HepG2 (cell line): ENCODE results near the gene ABHD17A. TPM values are rescaled to one million over a fixed set of nuclear protein-coding genes. Genes with fewer than 3 reads are reported as not detected.
A peak's percentile ranks its signal among the peaks of the same experiment; 100 is the strongest.

Experiments
- ATAC-seq: fragments of 200-7000 bp; cut with Tn5 transposase; 3 replicates; pipeline ENCODE4 v1.9.1; 2020; ENCODE audit warnings: mild to moderate bottlenecking, moderate library complexity
- BruUV-seq: library from RNA; stranded (reverse); fragments of 400-500 nt; replicated peaks from 2 replicates; lab custom pipeline; 2021; lab: Mats Ljungman, UMichigan
- CTCF ChIA-PET: fragments of 300-600 bp; formaldehyde crosslinking; extraction: SDS; loops from one replicate; lab custom pipeline; 2021; ENCODE audit warnings: low total read pairs, inconsistent platforms, low intra/inter-chr PET ratio; lab: Yijun Ruan, JAX
- POLR2A ChIA-PET: fragments of 350-600 bp; sonication (Branson Sonifier 250); formaldehyde crosslinking; loops from one replicate; lab custom pipeline; 2020; ENCODE audit warnings: antibody characterized with exemption, inconsistent platforms; lab: Yijun Ruan, JAX
- DNase-seq: peaks from one replicate; pipeline ENCODE4 v3.0.0-alpha.2; 2015; ENCODE audit warnings: low spot score
- FAIRE-seq: peaks from 3 replicates; lab custom pipeline; 2011; peaks lifted over from hg19 to GRCh38; lab: Jason Lieb, UNC
- H2AFZ ChIP-seq: one replicate; pipeline ENCODE4 v1.6.1; 2011; ENCODE audit warnings: low read length, inconsistent platforms
- H3K27ac ChIP-seq: fragments of 300-600 bp; 3 replicates; pipeline ENCODE4 v1.8.0; 2011; ENCODE audit warnings: mixed run types, mild to moderate bottlenecking, mixed read lengths, low read length, inconsistent platforms; ENCODE audit not compliant: insufficient read depth; ENCODE audit errors: extremely low read length
- H3K27me3 ChIP-seq, 2 experiments: fragments of 200-600 bp in 1 of 2; 2 replicates in 1 of 2; 3 replicates in 1 of 2; pipeline versions ENCODE4 v1.6.0 to v1.8.0; 2011; ENCODE audit warnings: low read length in 2 of 2, mild to moderate bottlenecking in 2 of 2, moderate library complexity in 2 of 2, inconsistent platforms in 1 of 2; ENCODE audit not compliant: insufficient read depth in 2 of 2, control insufficient read depth in 1 of 2
- H3K36me3 ChIP-seq, 2 experiments: fragments of 200-600 bp in 1 of 2; replicated peaks in 1 of 2; 2 replicates in 1 of 2; 3 replicates in 1 of 2; pipeline versions ENCODE4 v1.5.1 to v1.8.0; 2011; ENCODE audit warnings: low read length in 2 of 2, inconsistent platforms in 1 of 2; ENCODE audit not compliant: insufficient read depth in 2 of 2, control insufficient read depth in 1 of 2
- H3K4me1 ChIP-seq: 2 replicates; pipeline ENCODE4 v1.5.1; 2012; ENCODE audit warnings: low read length, inconsistent platforms; ENCODE audit not compliant: insufficient read depth
- H3K4me2 ChIP-seq: 2 replicates; pipeline ENCODE4 v1.6.0; 2011; ENCODE audit warnings: low read depth, low read length, inconsistent platforms
- H3K4me3 ChIP-seq, 3 experiments: fragments of 200-600 bp in 1 of 3; sonication (generic), shearing (Covaris generic) in 1 of 3; replicated peaks in 1 of 3; 2 replicates each; pipeline ENCODE4 v1.5.1; 2011 to 2016; ENCODE audit warnings: low read length in 3 of 3, inconsistent platforms in 2 of 3, low read depth in 2 of 3, mild to moderate bottlenecking in 2 of 3, control low read depth in 1 of 3, mixed read lengths in 1 of 3; ENCODE audit not compliant: insufficient read depth in 1 of 3
- H3K79me2 ChIP-seq: one replicate; pipeline ENCODE4 v1.6.1; 2011; ENCODE audit warnings: low read length, inconsistent platforms; ENCODE audit not compliant: insufficient read depth
- H3K9ac ChIP-seq: 2 replicates; pipeline ENCODE4 v1.6.0; 2011; ENCODE audit warnings: mild to moderate bottlenecking, low read depth, low read length, inconsistent platforms; ENCODE audit not compliant: insufficient read depth
- H3K9me3 ChIP-seq: 2 replicates; pipeline ENCODE4 v1.5.1; 2012; ENCODE audit warnings: mild to moderate bottlenecking, low read length
- H4K20me1 ChIP-seq: 2 replicates; pipeline ENCODE4 v1.6.0; 2011; ENCODE audit warnings: inconsistent platforms, mild to moderate bottlenecking, low read length, moderate library complexity; ENCODE audit not compliant: insufficient read depth
- HCFC1 ChIP-seq: fragments of 150-350 bp; IDR thresholded peaks from 2 replicates; pipeline ENCODE4 v1.6.1; 2014; ENCODE audit warnings: low read depth, low read length
- HOXA3 ChIP-seq: sonication (generic); formaldehyde crosslinking; IDR thresholded peaks from 2 replicates; pipeline ENCODE4 v1.5.0; 2020; ENCODE audit warnings: missing genetic modification reagents
- IKZF1 ChIP-seq: fragments of 450-650 bp; IDR thresholded peaks from 2 replicates; pipeline ENCODE4 v1.7.1; 2016
- RBAK ChIP-seq: sonication (generic); formaldehyde crosslinking; IDR thresholded peaks from 2 replicates; pipeline ENCODE4 v1.5.1; 2020; ENCODE audit warnings: mild to moderate bottlenecking, missing genetic modification reagents
- REST ChIP-seq, 2 experiments: IDR thresholded peaks; 2 replicates each; pipeline ENCODE4 v1.6.1; 2011 to 2012; ENCODE audit warnings: low read length in 2 of 2, borderline replicate concordance in 1 of 2, low read depth in 1 of 2, mild to moderate bottlenecking in 1 of 2, moderate library complexity in 1 of 2
- RNF219 ChIP-seq: sonication (generic); formaldehyde crosslinking; IDR thresholded peaks from 2 replicates; pipeline ENCODE4 v1.5.0; 2020; ENCODE audit warnings: mild to moderate bottlenecking, missing genetic modification reagents
- SYNCRIP ChIP-seq: fragments of 200-400 bp; formaldehyde crosslinking; IDR thresholded peaks from 2 replicates; pipeline ENCODE4 v1.6.1; 2018; ENCODE audit warnings: mild to moderate bottlenecking, low read depth, low read length; ENCODE audit not compliant: insufficient read depth
- TAF15 ChIP-seq: fragments of 200-400 bp; formaldehyde crosslinking; IDR thresholded peaks from one replicate; pipeline ENCODE4 v1.6.1; 2018; ENCODE audit warnings: mild to moderate bottlenecking, low read depth, low read length; ENCODE audit not compliant: poor library complexity, severe bottlenecking
- ZBTB14 ChIP-seq: sonication (generic); formaldehyde crosslinking; IDR thresholded peaks from 2 replicates; pipeline ENCODE4 v1.4.0; 2020; ENCODE audit warnings: missing genetic modification reagents
- ZMAT5 ChIP-seq: sonication (generic); formaldehyde crosslinking; IDR thresholded peaks from 2 replicates; pipeline ENCODE4 v1.5.0; 2020; ENCODE audit warnings: mild to moderate bottlenecking, low read depth, missing genetic modification reagents, borderline replicate concordance
- WGBS: methylation state at CpG from one replicate; pipeline ENCODE4 v1.1.6; 2017; ENCODE audit warnings: low lambda C conversion rate; 5-methylcytosine and 5-hydroxymethylcytosine counted together
- in situ Hi-C: cut with HindIII; loops from 2 replicates; pipeline ENCODE4 v1.10.0; 2017; ENCODE audit warnings: low pct_unique_long_range_greater_than_20kb; ENCODE audit not compliant: extremely low pct_ligation_motif_present
- intact Hi-C: fragments of 100-400 bp; cut with micrococcal nuclease; formaldehyde crosslinking; loops from one replicate; pipeline ENCODE4 v1.10.0; 2022; ENCODE audit not compliant: unreplicated experiment
- polyA plus RNA-seq, 8 experiments: library from polyadenylated mRNA; depleted of rRNA in 3 of 8; stranded (reverse) in 7 of 8; unstranded in 1 of 8; fragments of >200 nt; fragmentation: Illumina TruSeq in 4 of 8; extraction: Trizol in 4 of 8; gene quantifications; 2 replicates each; pipeline versions ENCODE4 v1.2.1 to v1.2.3, GENCODE V29; 2011 to 2016; ENCODE audit warnings: low read depth in 4 of 8, missing spikeins in 1 of 8, mixed read lengths in 1 of 8; ENCODE audit not compliant: insufficient read depth in 1 of 8
- total RNA-seq, 5 experiments: library from RNA; depleted of rRNA; stranded (reverse); fragments of >200 nt; fragmentation: Illumina TruSeq; extraction: Trizol; gene quantifications; 2 replicates each; pipeline ENCODE4 v1.2.3, GENCODE V29; 2016; ENCODE audit warnings: low read depth in 1 of 5
- TF ChIP-seq, protein P1 (sequence below): sonication (generic); formaldehyde crosslinking; IDR thresholded peaks from 2 replicates; pipeline ENCODE4 v1.4.0; 2020; ENCODE audit warnings: missing genetic modification reagents, mild to moderate bottlenecking, borderline replicate concordance

The ABHD17A gene
- total and polyA plus RNA-seq, 2 of the 13 experiments (the other 11 are each of a cell fraction or from before 2014, with no cell fraction given), result 27.7 to 40.8 TPM

DNA sequence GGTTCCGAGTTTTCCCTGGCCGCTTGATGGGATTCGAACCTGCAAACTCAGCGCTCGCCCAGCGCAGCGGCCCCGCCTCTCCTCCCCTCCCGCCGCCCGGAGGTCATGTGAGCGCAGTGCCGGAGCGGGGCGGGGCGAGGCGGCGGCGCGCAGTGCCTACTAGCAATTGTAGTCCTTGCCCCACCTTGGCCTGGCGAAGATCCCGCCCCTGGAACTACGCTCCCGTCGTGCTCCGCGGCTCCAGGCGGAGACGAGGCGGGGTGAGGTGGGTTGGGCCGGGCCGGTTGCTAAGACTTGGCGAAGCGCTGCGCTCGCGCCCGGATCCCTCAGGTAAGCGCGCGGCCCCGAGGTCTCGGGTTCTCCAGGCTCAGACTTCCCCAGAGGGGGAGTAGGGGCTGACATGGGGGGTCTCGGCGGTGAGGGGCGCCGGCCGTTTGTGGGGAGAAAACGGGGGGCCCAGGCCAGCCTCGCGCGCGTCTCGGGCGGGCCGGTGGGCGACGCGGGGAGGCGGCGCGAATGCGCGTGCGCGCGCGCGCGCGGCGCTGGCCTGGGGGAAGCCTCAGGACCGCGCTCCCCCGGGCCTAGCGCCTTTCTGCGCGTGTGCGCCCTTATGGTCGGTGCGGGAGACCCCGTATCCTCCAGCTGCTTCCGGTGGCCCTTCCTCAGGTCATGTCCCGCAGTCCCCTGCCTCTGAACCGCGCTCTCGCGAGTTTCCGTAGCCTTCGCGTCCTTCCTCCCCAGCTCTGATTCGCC, 20.0 kb upstream of the ABHD17A start, which contains the start of the genes ADAT3 and SCAMP4:
Gene ADAT3, plus strand, starts transcription at position 290 of the 753 bp plus-strand sequence. CDS start 6,649 bp downstream, outside the sequence.
Gene SCAMP4, plus strand, starts transcription at position 290 of the 753 bp plus-strand sequence. CDS start 9,621 bp downstream, outside the sequence.
- CTCF ChIA-PET, result no interaction called here
- TSS peak; percentile 80 for BruUV-seq
- no peak for TF ChIP-seq ZMAT5 (CRISPR knock-in tag)
- TF ChIP-seq REST (IDR thresholded peaks at IDR 0.05; ENCODE audit: borderline replicate concordance in 1 of 2, low read depth in 1 of 2, low read length in 2 of 2), result no peak
- peak; percentile 63; the same call in 1 of the 2 replicates for TF ChIP-seq RBAK (CRISPR knock-in tag)
- TF ChIP-seq HCFC1, result peak; percentile 95
- no peak for TF ChIP-seq TAF15
- no peak for TF ChIP-seq IKZF1
- no peak for TF ChIP-seq RNF219
- TF ChIP-seq, protein P1, sequence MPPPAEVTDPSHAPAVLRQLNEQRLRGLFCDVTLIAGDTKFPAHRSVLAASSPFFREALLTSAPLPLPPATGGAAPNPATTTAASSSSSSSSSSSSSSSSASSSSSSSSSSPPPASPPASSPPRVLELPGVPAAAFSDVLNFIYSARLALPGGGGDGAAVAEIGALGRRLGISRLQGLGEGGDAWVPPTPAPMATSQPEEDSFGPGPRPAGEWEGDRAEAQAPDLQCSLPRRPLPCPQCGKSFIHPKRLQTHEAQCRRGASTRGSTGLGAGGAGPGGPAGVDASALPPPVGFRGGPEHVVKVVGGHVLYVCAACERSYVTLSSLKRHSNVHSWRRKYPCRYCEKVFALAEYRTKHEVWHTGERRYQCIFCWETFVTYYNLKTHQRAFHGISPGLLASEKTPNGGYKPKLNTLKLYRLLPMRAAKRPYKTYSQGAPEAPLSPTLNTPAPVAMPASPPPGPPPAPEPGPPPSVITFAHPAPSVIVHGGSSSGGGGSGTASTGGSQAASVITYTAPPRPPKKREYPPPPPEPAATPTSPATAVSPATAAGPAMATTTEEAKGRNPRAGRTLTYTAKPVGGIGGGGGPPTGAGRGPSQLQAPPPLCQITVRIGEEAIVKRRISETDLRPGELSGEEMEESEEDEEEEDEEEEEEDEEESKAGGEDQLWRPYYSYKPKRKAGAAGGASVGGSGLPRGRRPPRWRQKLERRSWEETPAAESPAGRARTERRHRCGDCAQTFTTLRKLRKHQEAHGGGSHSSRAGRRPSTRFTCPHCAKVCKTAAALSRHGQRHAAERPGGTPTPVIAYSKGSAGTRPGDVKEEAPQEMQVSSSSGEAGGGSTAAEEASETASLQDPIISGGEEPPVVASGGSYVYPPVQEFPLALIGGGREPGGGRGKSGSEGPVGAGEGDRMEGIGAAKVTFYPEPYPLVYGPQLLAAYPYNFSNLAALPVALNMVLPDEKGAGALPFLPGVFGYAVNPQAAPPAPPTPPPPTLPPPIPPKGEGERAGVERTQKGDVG, result no peak
- TF ChIP-seq SYNCRIP, result no peak
- TF ChIP-seq ZBTB14 (CRISPR knock-in tag), result peak; percentile 93
- TF ChIP-seq HOXA3 (CRISPR knock-in tag), result peak; percentile 82

More for the DNA sequence above, 20.0 kb upstream of the ABHD17A start, which contains the start of the genes ADAT3 and SCAMP4:
- peak; percentile 94 for DNase-seq
- peak within 1 kb of the TSS; percentile 49 for H2AFZ ChIP-seq
- intact Hi-C loops, result no loop called here
- peaks cover 6% of the 10 kb centered on the region; the same call in 1 of the 2 replicates for H4K20me1 ChIP-seq
- no peaks in the 10 kb centered on the region for H3K9me3 ChIP-seq
- H3K9ac ChIP-seq, result peak within 1 kb of the TSS; percentile 79
- peak within 1 kb of the TSS; percentile 69 for H3K27ac ChIP-seq
- 3% methylated on average over 27 of the region's 92 CpGs for WGBS
- peaks cover 78% of the 10 kb centered on the region for H3K4me1 ChIP-seq
- H3K36me3 ChIP-seq, result no peaks in the 10 kb centered on the region; a peak in 1 of 5 replicates
- H3K4me2 ChIP-seq, result peak within 1 kb of the TSS; percentile 77
- POLR2A ChIA-PET, result interaction anchor here (0.5 to 3.5 kb wide), 5 partner anchors 8 to 147 kb away, joined by 3 to 14 read pairs (median 3); no protein-coding TSS in a partner anchor
- peak within 1 kb of the TSS; percentile 62 to 75 (median 74); a peak in 5 of 6 replicates for H3K4me3 ChIP-seq
- peak; percentile 80 for ATAC-seq
- H3K79me2 ChIP-seq, result peaks cover 39% of the 10 kb centered on the region
- in situ Hi-C loops, result no loop called here
- no peaks in the 10 kb centered on the region for H3K27me3 ChIP-seq
- FAIRE-seq, result peak; percentile 91
